Kasumi-1 (cell line): Measurements from ENCODE around the gene E2F1.

Experiments
- DNase-seq, 2 experiments: peaks; one replicate each; lab custom pipeline; 2025; lab: John Stamatoyannopoulos, UW

Gene E2F1

DNA sequence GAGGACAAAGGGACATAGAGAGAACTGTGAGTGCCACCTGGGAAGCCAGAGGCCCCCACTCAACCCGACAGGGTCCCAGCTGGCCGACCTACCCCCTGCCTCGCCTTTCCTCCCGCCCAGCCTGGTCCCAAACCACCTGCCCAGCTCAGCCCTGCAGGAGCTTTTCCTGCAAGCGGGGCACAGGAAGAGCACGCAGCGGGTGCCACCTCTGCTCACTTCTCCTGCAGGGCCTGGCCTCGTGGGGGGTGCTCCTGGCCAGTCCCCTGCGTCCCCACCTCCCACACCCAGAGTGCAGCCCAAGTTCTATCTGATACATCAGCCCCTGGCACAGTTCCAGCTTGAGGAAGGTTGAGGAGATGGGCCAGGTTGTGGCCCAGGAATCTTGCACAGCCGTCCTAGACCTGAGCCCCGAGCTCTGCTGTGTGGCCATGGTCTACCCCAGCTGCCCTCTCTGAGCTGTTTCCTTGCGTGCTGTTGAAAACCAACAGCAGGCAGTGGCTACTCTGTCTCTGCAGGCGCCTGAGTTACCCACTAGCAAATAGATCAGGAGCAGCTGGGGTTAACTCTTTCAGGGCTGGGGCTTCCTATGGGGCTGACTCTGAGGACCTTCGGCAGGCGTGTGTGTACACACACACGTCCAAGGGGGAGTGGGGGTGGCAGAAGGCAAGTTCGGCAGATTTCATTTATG, 13.6 kb downstream of the E2F1 start:
- no peak for DNase-seq

GRCh38 chr20:33671573-33672288, 14.5 kb downstream of the E2F1 start:
- DNase-seq = no peak

GRCh38 chr20:33670715-33671499, 15.3 kb downstream of the E2F1 start:
- DNase-seq = no peak

GRCh38 chr20:33669873-33670640, 16.1 kb downstream of the E2F1 start:
- no peak for DNase-seq

DNA sequence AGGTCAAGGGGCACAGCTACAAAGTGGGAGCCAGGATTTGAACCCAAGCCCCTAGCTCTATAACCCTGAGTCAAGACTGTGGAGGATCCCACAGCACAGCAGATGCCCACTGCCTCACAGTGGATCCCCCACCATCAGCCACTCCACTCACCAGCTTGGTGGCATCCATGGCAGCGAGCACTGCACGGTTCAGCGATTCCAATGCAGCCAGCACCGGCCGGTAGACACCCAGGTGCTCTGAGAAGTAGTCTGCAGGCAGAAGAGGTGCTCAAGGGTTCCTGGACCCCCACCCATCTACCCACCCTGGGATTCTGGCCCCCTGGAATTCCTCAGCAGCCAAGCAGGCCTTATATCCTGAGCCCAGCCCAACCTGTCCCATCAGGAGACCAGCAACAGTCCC, 17.0 kb downstream of the E2F1 start:
- no peak for DNase-seq

- no peak for DNase-seq
Measured at GRCh38 chr20:33668466-33669155, 17.6 kb downstream of the E2F1 start.

GRCh38 chr20:33667676-33668465, 18.3 kb downstream of the E2F1 start:
- DNase-seq = peak; percentile 21 to 41

GRCh38 chr20:33667245-33667675, 18.9 kb downstream of the E2F1 start:
- no peak for DNase-seq

DNA sequence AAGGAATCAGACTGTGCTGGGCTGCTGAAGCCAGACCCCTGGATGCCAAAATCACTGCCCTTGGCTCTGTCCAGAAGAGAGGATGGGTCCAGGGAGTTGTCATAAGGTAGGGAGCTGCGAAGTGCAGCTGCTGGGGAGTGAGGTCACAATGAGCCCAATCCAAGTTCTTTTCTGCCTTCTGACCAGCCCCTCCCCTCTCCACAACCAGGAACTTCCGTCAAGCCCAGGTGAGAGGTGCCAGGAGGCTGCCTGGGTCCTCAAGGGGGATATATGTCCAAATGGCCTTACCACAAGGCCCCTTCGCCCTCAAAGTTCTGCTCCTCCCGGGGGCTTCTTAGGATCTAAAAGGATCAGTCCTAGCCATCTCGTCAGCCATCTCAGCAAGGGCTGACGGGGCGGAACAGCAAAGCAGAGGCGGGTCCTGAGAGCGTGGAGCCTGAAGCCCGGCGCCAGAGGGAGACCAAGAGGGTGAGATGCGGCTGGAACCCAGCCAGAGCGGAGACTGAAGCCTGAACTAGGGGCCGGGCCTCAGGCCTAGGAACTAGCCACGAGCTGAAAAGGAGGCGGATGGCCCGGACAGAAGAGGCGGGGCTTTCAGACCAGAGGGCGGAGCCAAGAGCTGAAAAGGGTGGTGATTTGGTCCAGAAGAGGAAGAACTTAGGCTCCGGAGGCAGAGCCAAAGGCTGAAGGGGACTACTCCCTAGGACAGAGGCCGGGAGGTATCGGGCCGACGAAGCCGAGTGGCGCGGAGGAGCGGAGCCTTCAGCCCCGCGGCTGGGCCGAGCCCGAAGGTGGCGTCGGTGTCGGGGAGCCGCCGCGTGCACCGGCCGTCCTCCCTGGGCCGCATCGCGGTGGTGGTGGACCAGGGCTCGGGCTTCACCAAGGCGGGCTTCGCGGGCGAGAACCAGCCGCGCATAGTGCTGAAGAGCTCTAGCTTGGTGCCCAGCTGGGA, 19.6 kb downstream of the E2F1 start, which contains the start of gene ACTL10:
TSS of gene ACTL10 (plus strand) at position 651 of the 952 bp plus-strand sequence. CDS start 555 bp downstream, outside the sequence.
- DNase-seq = peak; percentile 97

DNA sequence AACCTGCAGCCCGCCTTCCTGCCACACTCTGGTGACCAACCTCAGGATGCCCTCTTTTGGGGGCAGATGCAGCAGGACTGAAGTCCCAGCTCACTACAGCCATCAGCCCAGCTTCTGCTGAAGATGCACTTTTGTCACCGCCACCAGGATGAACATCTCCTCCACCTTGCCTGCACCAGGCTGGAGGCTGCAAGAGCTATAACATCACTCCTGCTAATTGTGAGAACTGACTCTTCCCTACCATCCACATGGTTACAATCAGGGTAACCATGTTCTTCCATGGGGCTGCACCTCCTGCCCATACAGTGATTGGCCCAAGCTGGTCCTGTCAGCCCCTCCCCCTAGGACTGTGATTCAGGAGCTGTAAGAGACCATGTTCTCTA, 21.4 kb downstream of the E2F1 start:
- no peak for DNase-seq

GRCh38 chr20:33664085-33664761, 22.0 kb downstream of the E2F1 start:
- no peak for DNase-seq

DNA sequence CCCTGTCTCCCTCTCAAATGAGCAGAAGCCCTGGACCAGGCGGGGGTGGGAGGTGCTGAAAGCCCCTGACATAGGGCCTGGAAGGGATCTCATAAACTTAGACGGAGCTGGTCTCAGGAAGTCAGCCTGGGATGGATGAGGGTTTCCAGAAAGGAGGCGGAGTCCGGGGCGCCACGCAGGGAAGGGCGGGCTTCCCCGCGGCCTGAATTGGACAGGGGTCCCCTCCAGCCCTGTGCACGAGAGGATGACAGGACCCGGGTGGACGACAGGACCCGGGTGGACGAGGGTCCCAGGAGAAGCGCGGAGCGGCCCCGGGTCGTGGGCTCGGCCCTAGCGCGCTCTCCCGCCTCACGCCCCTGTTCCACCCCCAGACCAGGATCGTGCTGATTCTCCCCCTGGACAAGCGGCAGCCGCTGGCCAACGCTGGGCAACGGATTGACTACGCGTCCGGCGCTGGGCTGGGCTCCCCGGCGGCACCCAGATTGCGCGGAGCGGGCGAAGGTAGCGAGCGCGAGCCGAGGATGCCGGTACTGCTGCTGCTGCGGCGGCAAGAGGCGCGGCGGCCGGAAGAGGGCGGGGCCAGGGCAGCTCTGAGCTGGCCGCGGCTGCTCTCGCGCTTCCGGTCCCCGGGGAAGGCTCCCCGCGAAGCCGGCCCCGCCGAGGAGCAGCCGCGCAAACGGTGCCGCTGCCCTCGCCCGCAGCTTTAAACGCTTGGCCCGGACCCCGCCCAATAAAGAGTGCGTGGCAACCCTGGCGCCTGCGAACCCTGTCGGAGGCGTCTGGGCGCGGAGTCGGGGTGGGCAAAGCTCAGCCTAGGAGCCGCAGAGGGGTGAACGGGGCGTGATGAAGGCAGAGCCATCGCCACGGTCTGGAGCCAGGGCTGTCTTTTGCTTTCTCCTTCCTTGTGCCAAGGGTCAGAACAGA, 22.8 kb downstream of the E2F1 start:
- DNase-seq = peak; percentile 61 to 62

- DNase-seq = no peak
Measured at GRCh38 chr20:33662172-33662571, 24.0 kb downstream of the E2F1 start, which contains the start of gene C20orf144. Gene C20orf144 (plus strand): TSS chr20:33662327. CDS start chr20:33662346, 19 bp downstream.

DNA sequence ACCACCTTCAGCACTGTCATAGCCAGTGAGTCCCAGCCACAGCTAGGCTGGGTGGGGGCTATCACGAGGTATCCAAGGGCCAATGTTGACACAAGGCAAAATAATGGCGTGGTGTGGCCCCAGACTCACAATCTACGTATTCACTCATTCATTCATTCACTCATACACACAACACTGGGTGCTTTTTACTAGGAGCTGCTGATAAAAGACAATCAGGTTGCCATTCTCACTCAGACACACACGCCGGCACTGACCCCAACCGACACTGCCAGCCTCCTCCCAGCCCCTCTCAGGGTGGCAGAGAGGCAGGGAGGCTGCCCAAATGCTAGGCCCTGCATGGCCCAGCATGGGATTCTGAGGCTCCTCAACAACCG, 25.5 kb downstream of the E2F1 start:
- DNase-seq = no peak

DNA sequence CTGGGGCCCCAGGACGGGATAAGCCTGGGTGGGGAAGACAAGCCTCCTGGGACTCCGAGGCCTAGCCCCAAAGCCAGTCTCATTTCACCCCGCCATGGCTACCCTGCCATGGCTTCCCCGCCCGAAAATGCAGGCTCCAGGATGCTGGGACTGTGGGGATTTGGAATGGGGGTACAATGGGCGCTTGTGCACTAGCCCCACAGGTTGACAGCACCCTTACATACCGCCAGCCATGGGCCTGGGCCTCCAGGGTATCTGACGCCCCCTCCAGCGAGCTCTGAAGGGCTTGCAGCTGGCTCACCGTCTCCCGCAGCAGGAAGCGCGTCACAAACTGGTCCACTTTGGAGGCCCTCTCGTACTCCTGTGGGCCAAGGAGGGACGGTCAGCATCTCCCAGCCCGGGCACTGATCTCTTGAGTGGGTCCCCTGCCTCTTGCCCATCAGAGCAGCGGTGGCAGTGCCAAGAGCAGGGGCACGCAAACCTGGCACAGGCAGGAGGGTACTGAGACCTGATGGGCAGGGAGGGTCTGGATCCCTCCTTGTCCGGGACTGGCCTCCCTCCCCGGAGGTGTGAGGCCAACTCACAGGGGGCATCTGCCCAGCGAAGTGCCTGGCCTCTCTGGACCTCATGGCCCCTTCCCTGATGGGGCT, 26.0 kb downstream of the E2F1 start:
- no peak for DNase-seq

GRCh38 chr20:33659341-33660034, 26.7 kb downstream of the E2F1 start:
- DNase-seq = no peak
